GM12878 (cell line): ENCODE measurements around the gene GLT8D2. TPM values are rescaled to one million over a fixed set of nuclear protein-coding genes. Genes with fewer than 3 reads are reported as not detected.
A peak's percentile ranks its signal among the peaks of the same experiment; 100 is the strongest.

Source experiments
- BMI1 ChIP-seq: fragments of 450-650 bp; IDR thresholded peaks from 2 replicates; pipeline ENCODE4 v1.6.1; 2016; ENCODE audit warnings: mild to moderate bottlenecking, moderate library complexity, borderline replicate concordance
- E2F4 ChIP-seq: IDR thresholded peaks from 2 replicates; pipeline ENCODE4 v1.6.1; 2012; ENCODE audit warnings: low read depth, low read length, improper control_type of control experiment
- EED ChIP-seq: sonication (generic); IDR thresholded peaks from 2 replicates; pipeline ENCODE4 v1.6.1; 2016; ENCODE audit warnings: antibody characterized with exemption, low read depth
- GATAD2B ChIP-seq: fragments of 450-650 bp; conservative IDR thresholded peaks from 2 replicates; pipeline ENCODE4 v1.6.1; 2017; ENCODE audit warnings: low read depth, mild to moderate bottlenecking, moderate library complexity
- HDAC6 ChIP-seq: fragments of 200-600 bp; sonication (generic); IDR thresholded peaks from one replicate; pipeline ENCODE4 v1.8.0; 2017; ENCODE audit warnings: antibody characterized with exemption; ENCODE audit not compliant: unreplicated experiment
- HDGF ChIP-seq: fragments of 450-650 bp; IDR thresholded peaks from 2 replicates; pipeline ENCODE4 v1.6.1; 2016; ENCODE audit warnings: antibody characterized with exemption
- LARP7 ChIP-seq: fragments of 450-650 bp; IDR thresholded peaks from 2 replicates; pipeline ENCODE4 v1.6.1; 2017; ENCODE audit warnings: mild to moderate bottlenecking
- MAX ChIP-seq: IDR thresholded peaks from 2 replicates; pipeline ENCODE4 v1.6.1; 2012; ENCODE audit warnings: low read depth, low read length, improper control_type of control experiment
- MEF2A ChIP-seq: IDR thresholded peaks from 2 replicates; pipeline ENCODE4 v1.6.1; 2011; ENCODE audit warnings: low read depth, mild to moderate bottlenecking, low read length, moderate library complexity; ENCODE audit not compliant: insufficient read depth
- NBN ChIP-seq: fragments of 450-650 bp; IDR thresholded peaks from 2 replicates; pipeline ENCODE4 v1.6.1; 2016
- NFYA ChIP-seq: IDR thresholded peaks from 2 replicates; pipeline ENCODE4 v1.6.1; 2011; ENCODE audit warnings: low read depth, mild to moderate bottlenecking, low read length, improper control_type of control experiment, borderline replicate concordance
- NR2C1 ChIP-seq: fragments of 450-650 bp; IDR thresholded peaks from 2 replicates; pipeline ENCODE4 v1.6.1; 2017; ENCODE audit warnings: antibody characterized with exemption, mild to moderate bottlenecking, moderate library complexity
- NR2C2 ChIP-seq: IDR thresholded peaks from 2 replicates; pipeline ENCODE4 v1.6.1; 2011; ENCODE audit warnings: borderline replicate concordance, low read depth; ENCODE audit not compliant: control insufficient read depth, insufficient read length
- PKNOX1 ChIP-seq: fragments of 450-650 bp; IDR thresholded peaks from 2 replicates; pipeline ENCODE4 v1.6.1; 2016; ENCODE audit warnings: mild to moderate bottlenecking
- POLR2A ChIP-seq: IDR thresholded peaks from 2 replicates; pipeline ENCODE4 v1.6.1; 2011; ENCODE audit warnings: low read depth, mild to moderate bottlenecking, low read length
- POLR2AphosphoS2 ChIP-seq: IDR thresholded peaks from 2 replicates; pipeline ENCODE4 v1.6.1; 2011; ENCODE audit warnings: low read depth, mild to moderate bottlenecking, low read length, improper control_type of control experiment, moderate library complexity
- RAD21 ChIP-seq: IDR thresholded peaks from 2 replicates; pipeline ENCODE4 v1.6.1; 2011; ENCODE audit warnings: mild to moderate bottlenecking, low read depth, low read length, moderate library complexity; ENCODE audit not compliant: insufficient read depth
- RBBP5 ChIP-seq: fragments of 200-600 bp; sonication (generic); conservative IDR thresholded peaks from 2 replicates; pipeline ENCODE4 v1.6.1; 2016
- SMAD5 ChIP-seq: IDR thresholded peaks from 2 replicates; pipeline ENCODE4 v1.6.1; 2016; ENCODE audit warnings: antibody characterized with exemption, low read depth
- SPI1 ChIP-seq: IDR thresholded peaks from 2 replicates; pipeline ENCODE4 v1.6.1; 2011; ENCODE audit warnings: low read depth, mild to moderate bottlenecking, low read length, moderate library complexity, borderline replicate concordance; ENCODE audit not compliant: insufficient read depth
- TAF1 ChIP-seq: IDR thresholded peaks from 2 replicates; pipeline ENCODE4 v1.6.1; 2011; ENCODE audit warnings: mild to moderate bottlenecking, low read depth, low read length, borderline replicate concordance
- TCF12 ChIP-seq: IDR thresholded peaks from 2 replicates; pipeline ENCODE4 v1.6.1; 2011; ENCODE audit warnings: low read depth, mild to moderate bottlenecking, low read length
- WRNIP1 ChIP-seq: IDR thresholded peaks from 2 replicates; pipeline ENCODE4 v1.6.1; 2011; ENCODE audit warnings: low read depth, low read length, improper control_type of control experiment, borderline replicate concordance
- ZBTB40 ChIP-seq: fragments of 450-650 bp; IDR thresholded peaks from 2 replicates; pipeline ENCODE4 v1.6.1; 2016; ENCODE audit warnings: mild to moderate bottlenecking, moderate library complexity, borderline replicate concordance
- ZNF274 ChIP-seq: IDR thresholded peaks from one replicate; pipeline ENCODE4 v1.8.0; 2011; ENCODE audit not compliant: insufficient read length, insufficient read depth
- ZSCAN29 ChIP-seq: fragments of 450-650 bp; IDR thresholded peaks from 2 replicates; pipeline ENCODE4 v1.6.1; 2017; ENCODE audit warnings: mild to moderate bottlenecking, moderate library complexity
- polyA plus RNA-seq, 11 experiments: library from polyadenylated mRNA; depleted of rRNA in 4 of 11; unstranded in 6 of 11; stranded (reverse) in 5 of 11; fragments of >200 nt; fragmentation: Nextera tagmentation in 4 of 11; fragmentation: Illumina TruSeq in 1 of 11; extraction: Ambion mirVana in 4 of 11; extraction: Trizol in 1 of 11; gene quantifications; 1 replicate in 1 of 11; 2 replicates in 10 of 11; pipeline versions ENCODE4 v1.2.1 to v1.2.3, GENCODE V29; 2011 to 2016; ENCODE audit warnings: inconsistent platforms in 2 of 11, missing spikeins in 2 of 11, low read depth in 1 of 11
- total RNA-seq, 4 experiments: library from RNA; depleted of rRNA in 3 of 4; stranded (reverse); fragments of >200 nt in 3 of 4; fragmentation: Illumina TruSeq in 1 of 4; extraction: Trizol in 1 of 4; gene quantifications; 2 replicates each; pipeline versions ENCODE4 v1.2.1 to v1.2.3, GENCODE V29; 2013 to 2021

The GLT8D2 gene
- total and polyA plus RNA-seq, 10 of the 15 experiments (the other 5 are each of a cell fraction or from before 2014, with no cell fraction given): 0.06 to 0.80 (median 0.37) TPM; not detected in 1

GRCh38 chr12:104064031-104064841 is 14.2 kb upstream of the GLT8D2 start, which contains the start of gene HCFC2 (continued):
- TF ChIP-seq NBN (peak; percentile 87), POLR2A (peak; percentile 81), HDGF (0 out of 2 replicates have a peak, but pooled peaks have one; percentile 27), EED (peak; percentile 39), MEF2A (no peak), RBBP5 (peak; percentile 94; the same call in 1 of the 2 replicates), WRNIP1 (no peak), ZNF274 (no peak), NFYA (no peak), NR2C1 (no peak), HDAC6 (no peak), ZSCAN29 (no peak), NR2C2 (no peak), BMI1 (no peak), E2F4 (no peak), SMAD5 (peak; percentile 41; the same call in 1 of the 2 replicates), MAX (peak; percentile 94), ZBTB40 (no peak), GATAD2B (peak; percentile 94), RAD21 (no peak), LARP7 (no peak), SPI1 (no peak), TCF12 (peak; percentile 87), PKNOX1 (no peak; the same call in 1 of the 2 replicates), TAF1 (0 out of 2 replicates have a peak, but pooled peaks have one; percentile 46), POLR2AphosphoS2 (no peak)
